KMS-11 (cell line): ENCODE data around the gene CRTC1.

ENCODE experiments used
- H2AFZ ChIP-seq: fragments of 200-600 bp; sonication (generic); 2 replicates; pipeline ENCODE4 v1.6.1; 2016; ENCODE audit warnings: antibody characterized with exemption, mixed run types, low read depth
- H3K27ac ChIP-seq: fragments of 200-600 bp; sonication (generic); 2 replicates; pipeline ENCODE4 v1.6.1; 2016; ENCODE audit warnings: mild to moderate bottlenecking, mixed run types
- H3K27me3 ChIP-seq: fragments of 200-600 bp; sonication (generic); 2 replicates; pipeline ENCODE4 v1.6.1; 2017; ENCODE audit warnings: mild to moderate bottlenecking, low read depth, mixed run types, moderate library complexity; ENCODE audit not compliant: insufficient read depth
- H3K36me3 ChIP-seq: fragments of 200-600 bp; sonication (generic); 2 replicates; pipeline ENCODE4 v1.6.1; 2017; ENCODE audit warnings: mild to moderate bottlenecking, mixed run types; ENCODE audit not compliant: insufficient read depth
- H3K4me1 ChIP-seq: fragments of 200-600 bp; sonication (generic); 2 replicates; pipeline ENCODE4 v1.6.1; 2016; ENCODE audit warnings: mild to moderate bottlenecking, low read depth, mixed run types; ENCODE audit not compliant: poor library complexity, severe bottlenecking
- H3K4me2 ChIP-seq: fragments of 200-600 bp; sonication (generic); 2 replicates; pipeline ENCODE4 v1.7.0; 2016; ENCODE audit warnings: mild to moderate bottlenecking, mixed run types
- H3K4me3 ChIP-seq: fragments of 200-600 bp; sonication (generic); IDR thresholded peaks from 2 replicates; pipeline ENCODE4 v1.6.1; 2017; ENCODE audit warnings: low read depth, low read length, mixed read lengths; ENCODE audit not compliant: insufficient read depth
- H3K79me2 ChIP-seq: fragments of 200-600 bp; sonication (generic); 2 replicates; pipeline ENCODE4 v1.6.1; 2016; ENCODE audit warnings: low read depth, mixed run types; ENCODE audit not compliant: insufficient read depth
- H3K9ac ChIP-seq: fragments of 200-600 bp; sonication (generic); 2 replicates; pipeline ENCODE4 v1.6.1; 2016; ENCODE audit warnings: mild to moderate bottlenecking, mixed run types
- H4K20me1 ChIP-seq: fragments of 200-600 bp; sonication (generic); 2 replicates; pipeline ENCODE4 v1.6.1; 2016; ENCODE audit warnings: mild to moderate bottlenecking, mixed run types; ENCODE audit not compliant: insufficient read depth
- TF ChIP-seq, protein P1 (sequence below): fragments of 200-600 bp; sonication (generic); conservative IDR thresholded peaks from 2 replicates; pipeline ENCODE4 v1.6.1; 2017; ENCODE audit warnings: low read depth, mild to moderate bottlenecking, antibody characterized with exemption, low read length, moderate library complexity, mixed read lengths

The CRTC1 gene

DNA sequence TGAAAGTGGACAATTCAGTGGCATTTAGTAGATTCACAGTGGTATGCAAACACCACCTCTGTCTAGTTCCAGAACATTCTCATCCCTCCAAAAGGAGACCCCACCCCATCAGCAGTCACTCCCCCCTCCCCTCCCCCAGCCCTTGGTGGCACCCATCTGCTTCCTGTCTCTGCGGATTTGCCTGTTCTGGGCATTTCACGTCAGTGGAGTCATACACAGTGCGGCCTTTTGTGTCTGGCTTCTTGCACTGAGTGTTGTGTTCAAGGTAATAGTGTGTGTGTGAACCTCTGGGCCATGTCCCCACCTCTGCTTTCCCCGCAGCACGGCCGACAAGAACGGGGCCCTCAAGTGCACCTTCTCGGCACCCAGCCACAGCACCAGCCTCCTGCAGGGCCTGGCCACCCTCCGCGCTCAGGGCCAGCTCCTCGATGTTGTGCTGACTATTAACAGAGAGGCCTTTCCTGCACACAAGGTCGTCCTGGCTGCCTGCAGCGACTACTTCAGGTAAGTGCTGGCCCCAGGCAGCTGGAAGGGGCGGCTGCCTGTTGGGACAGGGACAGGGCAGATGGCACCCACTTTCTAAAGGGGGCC lies 19.4 kb upstream of the CRTC1 start:
- Histone ChIP-seq H4K20me1 (no peaks in the 10 kb centered on the region), H2AFZ (no peak overlapping the region), H3K9ac (no peak overlapping the region), H3K4me3 (no peak overlapping the region), H3K27ac (no peak overlapping the region), H3K79me2 (no peaks in the 10 kb centered on the region), H3K36me3 (no peaks in the 10 kb centered on the region), H3K27me3 (no peaks in the 10 kb centered on the region), H3K4me2 (no peak overlapping the region), H3K4me1 (no peaks in the 10 kb centered on the region)
- TF ChIP-seq, protein P1, sequence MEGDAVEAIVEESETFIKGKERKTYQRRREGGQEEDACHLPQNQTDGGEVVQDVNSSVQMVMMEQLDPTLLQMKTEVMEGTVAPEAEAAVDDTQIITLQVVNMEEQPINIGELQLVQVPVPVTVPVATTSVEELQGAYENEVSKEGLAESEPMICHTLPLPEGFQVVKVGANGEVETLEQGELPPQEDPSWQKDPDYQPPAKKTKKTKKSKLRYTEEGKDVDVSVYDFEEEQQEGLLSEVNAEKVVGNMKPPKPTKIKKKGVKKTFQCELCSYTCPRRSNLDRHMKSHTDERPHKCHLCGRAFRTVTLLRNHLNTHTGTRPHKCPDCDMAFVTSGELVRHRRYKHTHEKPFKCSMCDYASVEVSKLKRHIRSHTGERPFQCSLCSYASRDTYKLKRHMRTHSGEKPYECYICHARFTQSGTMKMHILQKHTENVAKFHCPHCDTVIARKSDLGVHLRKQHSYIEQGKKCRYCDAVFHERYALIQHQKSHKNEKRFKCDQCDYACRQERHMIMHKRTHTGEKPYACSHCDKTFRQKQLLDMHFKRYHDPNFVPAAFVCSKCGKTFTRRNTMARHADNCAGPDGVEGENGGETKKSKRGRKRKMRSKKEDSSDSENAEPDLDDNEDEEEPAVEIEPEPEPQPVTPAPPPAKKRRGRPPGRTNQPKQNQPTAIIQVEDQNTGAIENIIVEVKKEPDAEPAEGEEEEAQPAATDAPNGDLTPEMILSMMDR: no peak

DNA sequence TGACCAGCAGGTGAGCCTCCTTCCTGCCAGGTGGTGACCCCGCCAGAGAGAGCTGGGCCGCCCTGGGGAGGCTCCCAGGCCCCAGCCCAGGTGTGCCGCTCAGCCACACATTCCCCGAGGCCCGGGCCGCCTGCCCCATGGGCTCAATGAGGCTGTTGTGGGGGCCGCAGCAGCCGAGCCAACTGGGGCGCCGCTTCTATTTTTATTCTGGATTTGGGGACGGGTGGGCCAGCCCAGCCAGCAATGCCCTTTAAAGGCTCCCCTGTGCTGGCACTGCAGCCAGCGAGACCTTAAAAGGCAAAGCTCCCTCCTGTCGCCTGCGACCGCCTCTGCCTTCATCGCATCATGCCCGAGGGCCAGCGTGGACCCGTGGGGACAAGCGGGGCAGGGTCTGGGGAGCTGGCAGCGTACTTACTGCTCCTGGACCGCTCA lies 17.7 kb upstream of the CRTC1 start:
- H4K20me1 ChIP-seq: no peaks in the 10 kb centered on the region
- H3K4me3 ChIP-seq: no peak overlapping the region

DNA sequence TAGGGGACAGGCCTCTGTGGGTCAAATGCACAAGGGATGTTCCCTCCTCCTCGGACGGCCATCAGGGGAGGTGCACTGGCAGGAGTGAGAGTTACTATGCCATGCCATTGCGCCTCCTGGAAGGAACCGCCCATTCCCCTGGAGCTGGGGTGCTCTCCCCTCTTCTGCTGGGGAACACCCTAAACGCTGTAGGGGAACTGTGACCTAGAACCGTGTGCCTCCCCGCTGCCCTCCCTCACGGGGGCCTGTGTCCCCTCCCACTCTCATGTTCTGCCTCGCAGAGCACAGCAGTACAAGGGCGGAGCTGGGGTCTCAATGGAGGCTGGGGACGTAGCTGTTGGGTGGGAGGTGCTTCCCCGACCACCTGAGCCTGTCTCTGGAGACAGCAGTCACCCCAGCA lies 17.2 kb upstream of the CRTC1 start:
- H2AFZ ChIP-seq: no peak overlapping the region
- H3K79me2 ChIP-seq: no peaks in the 10 kb centered on the region
- H3K27me3 ChIP-seq: no peaks in the 10 kb centered on the region
- TF ChIP-seq, protein P1: no peak
- H3K27ac ChIP-seq: no peak overlapping the region
- H4K20me1 ChIP-seq: no peaks in the 10 kb centered on the region
- no peak overlapping the region for H3K9ac ChIP-seq
- H3K4me2 ChIP-seq: no peak overlapping the region
- no peaks in the 10 kb centered on the region for H3K36me3 ChIP-seq
- H3K4me1 ChIP-seq: no peaks in the 10 kb centered on the region
- H3K4me3 ChIP-seq: no peak overlapping the region

More for the DNA sequence above, 17.7 kb upstream of the CRTC1 start:
- H3K27ac ChIP-seq: no peak overlapping the region
- H3K4me1 ChIP-seq: no peaks in the 10 kb centered on the region
- H3K4me2 ChIP-seq: no peak overlapping the region
- no peaks in the 10 kb centered on the region for H3K27me3 ChIP-seq
- no peaks in the 10 kb centered on the region for H3K36me3 ChIP-seq
- TF ChIP-seq, protein P1: no peak
- H2AFZ ChIP-seq: no peak overlapping the region
- H3K9ac ChIP-seq: no peak overlapping the region
- H3K79me2 ChIP-seq: no peaks in the 10 kb centered on the region

DNA sequence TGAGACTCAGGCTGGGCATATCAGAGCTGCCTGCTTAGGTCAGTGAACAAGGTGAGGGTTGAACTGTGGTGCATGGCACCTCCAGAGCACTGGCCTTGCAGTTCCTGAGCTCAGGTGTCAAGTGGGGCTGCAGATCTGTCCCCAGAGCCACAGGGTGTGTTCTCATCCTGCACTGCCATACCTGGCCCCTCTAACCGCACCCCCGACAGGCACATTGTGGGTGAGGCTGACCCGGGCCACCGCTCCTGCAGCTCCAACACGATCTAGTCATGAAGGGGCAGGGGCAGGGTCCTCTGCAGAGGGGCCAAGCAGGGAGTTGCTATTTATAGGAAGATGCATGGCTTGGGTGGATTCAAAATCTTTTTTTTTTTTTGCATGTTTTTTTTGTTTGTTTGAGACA lies 16.7 kb upstream of the CRTC1 start:
- no peaks in the 10 kb centered on the region for H3K36me3 ChIP-seq
- no peak overlapping the region for H3K4me3 ChIP-seq
- TF ChIP-seq, protein P1: no peak
- no peaks in the 10 kb centered on the region for H3K27me3 ChIP-seq
- no peak overlapping the region for H3K27ac ChIP-seq
- H4K20me1 ChIP-seq: no peaks in the 10 kb centered on the region
- no peak overlapping the region for H3K4me2 ChIP-seq
- no peaks in the 10 kb centered on the region for H3K4me1 ChIP-seq
- H3K9ac ChIP-seq: no peak overlapping the region
- H2AFZ ChIP-seq: no peak overlapping the region
- no peaks in the 10 kb centered on the region for H3K79me2 ChIP-seq
